ENCODE measurements around the gene MCM3AP.
"Not testable (repeated sequence)": the region's sequence is repeated elsewhere in the genome, so short reads cannot be mapped to it uniquely, and the experiment has no call there.

The MCM3AP gene

DNA sequence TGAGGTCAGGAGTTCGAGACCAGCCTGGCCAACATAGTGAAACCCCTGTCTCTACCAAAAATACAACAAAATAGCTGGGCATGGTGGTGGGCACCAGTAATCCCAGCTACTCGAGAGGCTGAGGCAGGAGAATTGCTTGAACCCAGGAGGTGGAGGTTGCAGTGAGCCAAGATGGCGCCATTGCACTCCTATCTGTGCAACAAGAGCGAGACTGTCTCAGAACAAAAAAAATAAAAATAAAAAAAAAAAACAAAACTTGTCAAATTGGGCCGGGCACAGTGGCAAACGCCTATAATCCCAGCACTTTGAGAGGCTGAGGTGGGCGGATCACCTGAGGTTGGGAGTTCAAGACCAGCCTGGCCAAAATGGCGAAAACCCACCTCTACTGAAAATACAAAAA lies 24.8 kb upstream of the MCM3AP start:
- not testable (repeated sequence) for DNase-seq

DNA sequence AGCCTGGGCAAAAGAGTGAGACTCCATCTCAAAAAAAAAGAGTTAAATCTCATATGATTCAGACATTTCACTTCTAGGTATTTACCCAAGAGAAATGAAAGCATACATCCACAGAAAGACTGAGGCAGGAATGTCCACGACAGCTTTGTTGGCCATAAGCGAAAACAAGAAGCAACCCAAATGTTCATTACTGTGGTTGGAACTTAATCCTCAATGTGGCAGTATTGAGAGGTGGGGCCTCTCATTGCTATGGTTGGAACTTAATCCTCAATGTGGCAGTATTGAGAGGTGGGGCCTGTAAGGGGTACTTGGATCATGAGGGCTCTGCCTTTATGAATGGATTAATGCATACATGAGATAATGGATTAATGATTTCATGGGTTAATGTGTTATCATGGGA lies 23.0 kb upstream of the MCM3AP start:
- DNase-seq, result no peak

DNA sequence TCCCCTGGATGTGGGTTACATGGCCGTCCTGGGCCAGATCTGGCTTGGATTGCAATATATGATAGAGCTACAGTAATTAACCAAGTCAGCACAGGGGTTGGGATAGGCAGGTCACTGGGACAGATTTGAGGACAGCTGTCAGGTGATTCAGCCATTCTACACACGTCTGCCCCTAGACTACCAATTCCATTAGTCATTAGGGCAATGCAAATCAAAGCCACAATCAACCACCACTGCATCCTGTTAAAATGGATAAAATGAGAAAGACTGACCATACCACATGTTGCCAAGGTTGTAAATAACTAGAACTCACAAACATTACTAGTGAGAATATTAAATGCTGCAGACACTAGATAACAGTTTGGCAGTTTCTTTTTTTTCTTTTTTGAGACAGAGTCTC lies 22.2 kb upstream of the MCM3AP start:
- no peak for DNase-seq

DNA sequence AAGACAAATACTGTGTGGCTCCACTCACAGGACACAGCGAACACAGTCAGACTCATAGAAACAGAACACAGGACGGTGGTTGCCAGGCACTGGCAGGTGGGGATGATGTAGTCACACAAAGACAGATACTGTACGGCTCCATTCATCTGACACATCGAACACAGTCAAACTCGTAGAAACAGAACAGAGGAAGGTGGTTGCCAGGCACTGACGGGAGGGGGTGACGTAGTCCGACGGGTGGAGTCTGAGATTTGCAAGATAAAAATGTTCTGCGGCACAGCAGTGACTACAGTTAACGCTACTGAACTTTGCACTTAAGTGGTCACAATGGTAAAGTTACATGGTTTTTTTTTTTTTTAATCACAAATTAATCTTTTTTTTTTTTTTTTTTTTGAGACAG lies 19.5 kb upstream of the MCM3AP start:
- DNase-seq, result no peak

DNA sequence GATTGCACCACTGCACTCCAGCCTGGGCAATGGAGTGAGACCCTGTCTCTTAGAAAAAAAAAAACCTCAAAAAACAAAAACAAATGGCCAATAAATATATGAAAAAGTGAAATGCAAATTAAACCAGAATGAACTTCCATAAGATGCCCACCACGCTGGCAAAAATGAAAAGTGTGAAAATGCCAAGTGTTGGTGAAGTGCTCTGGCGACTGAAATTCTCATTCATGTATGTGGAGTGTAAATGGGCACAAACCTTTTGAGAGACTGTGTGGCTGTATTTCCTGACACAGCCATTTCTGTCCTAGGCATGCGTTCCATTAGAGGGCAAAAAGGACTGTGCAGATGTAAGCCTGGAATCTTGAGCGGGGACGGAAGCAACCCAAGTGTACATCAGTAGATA lies 19.0 kb upstream of the MCM3AP start:
- DNase-seq, result no peak

DNA sequence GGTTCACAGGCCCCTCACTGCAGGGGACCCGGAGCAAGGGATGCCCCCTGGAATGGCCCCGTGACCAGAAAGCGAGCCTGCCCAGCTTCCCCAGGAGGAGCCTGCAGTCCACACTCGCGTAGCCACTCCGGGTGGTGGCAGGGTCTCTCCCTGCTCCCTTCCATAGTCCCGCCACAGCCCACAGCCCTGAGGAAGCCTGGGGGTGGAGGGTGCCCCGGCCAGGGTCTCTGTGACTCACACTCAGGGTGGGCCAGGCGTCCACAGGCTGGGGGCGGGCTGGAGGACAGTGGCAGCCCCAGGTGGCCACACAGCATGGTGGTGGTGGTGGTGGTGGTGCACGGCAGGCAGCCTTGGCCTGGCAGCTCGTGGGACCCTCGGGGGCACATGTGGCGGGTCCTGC lies 16.3 kb upstream of the MCM3AP start:
- DNase-seq, result no peak

DNA sequence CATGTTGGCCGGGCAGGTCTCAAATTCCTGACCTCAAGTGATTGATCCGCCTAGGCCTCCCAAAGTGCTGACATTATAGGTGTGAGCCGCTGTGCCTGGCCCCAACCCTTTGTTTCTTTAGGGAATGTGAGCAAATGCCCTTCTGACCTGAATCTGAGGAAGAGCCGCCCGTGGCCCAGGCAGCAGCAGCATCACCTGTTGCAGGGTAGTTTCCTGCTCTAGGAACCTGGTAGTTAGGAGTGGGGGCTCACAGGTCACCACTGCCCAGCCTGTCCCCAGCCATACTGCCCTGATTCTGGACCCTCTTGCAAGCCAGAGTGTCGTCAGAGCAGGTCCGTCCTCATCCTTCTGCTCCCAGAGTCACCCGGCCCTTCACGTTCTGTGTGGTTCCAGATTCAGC lies 13.8 kb upstream of the MCM3AP start:
- DNase-seq, result no peak

DNA sequence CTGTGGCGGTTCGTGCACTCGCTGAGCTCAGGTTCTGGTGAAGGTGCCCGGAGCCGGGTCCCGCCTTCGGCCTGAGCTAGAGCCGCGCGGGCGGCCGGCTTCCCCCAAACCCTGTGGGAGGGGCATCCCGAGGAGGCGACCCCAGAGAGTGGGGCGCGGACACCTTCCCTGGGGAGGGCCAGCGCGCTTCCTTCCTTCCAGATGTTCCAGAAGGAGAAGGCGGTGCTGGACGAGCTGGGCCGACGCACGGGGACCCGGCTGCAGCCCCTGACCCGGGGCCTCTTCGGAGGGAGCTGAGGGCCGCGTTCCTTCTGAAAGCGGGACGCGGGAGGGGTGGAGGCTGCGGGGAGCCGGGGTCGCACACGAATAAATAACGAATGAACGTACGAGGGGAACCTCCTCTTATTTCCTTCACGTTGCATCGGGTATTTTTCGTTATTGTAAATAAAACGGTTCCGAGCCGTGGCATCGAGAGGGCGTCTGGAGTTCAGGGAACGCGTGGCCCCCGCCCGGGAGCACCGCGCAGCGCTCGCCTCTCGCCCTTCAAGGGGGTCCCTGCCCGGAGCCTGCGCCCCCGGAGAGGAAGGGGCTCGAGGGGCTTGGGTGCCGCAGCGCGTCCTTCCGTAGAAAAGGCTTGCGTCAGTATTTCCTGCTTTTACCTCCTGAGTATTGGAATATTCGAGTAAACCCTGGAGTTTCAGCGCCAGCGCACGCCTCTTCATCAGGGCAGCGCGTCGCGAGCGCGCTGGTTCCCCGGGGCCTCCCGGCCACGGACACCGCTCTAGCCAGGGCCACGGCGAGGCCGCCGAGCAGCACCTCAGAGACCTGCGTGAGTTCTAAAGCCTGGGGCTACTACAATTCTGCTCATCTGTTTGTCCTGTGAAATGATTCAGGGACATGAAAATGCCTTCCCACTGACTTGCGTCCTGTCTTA lies 12.2 kb upstream of the MCM3AP start:
- DNase-seq, result no peak

DNA sequence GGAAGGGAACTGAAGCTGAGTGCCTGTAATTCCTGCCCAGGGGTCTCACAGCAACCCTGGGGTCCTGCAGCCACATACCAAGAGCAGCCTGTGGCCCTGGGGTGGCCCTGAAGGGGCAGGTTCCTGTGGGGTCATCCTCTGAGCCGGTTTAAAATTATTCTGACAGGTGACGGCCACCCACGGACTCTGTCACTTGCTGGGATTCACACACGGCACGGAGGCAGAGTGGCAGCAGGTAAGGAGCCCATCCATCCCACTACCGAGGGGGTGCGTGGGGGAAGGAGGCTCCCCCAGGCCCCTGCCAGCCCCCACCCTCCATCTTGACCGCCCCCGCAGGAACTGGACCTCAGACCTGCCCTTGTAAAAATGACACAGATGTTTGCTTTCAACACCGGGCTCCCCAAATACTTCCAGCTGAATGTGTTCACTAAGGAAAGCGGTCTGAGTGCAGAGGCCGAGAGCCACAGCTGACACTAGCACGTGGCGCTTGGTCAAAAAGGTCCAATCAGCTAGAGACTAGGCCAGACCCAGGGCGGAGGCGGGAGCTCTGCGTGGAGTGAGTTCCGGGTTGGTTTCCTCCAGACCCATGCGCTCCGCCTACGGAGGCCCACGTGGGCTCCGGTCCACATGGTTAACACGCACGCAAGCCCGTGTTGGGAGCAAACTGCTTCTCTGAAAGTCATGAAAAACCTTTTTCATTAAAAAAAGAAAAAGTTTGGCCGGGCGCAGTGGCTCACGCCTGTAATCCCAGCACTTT lies 10.8 kb upstream of the MCM3AP start:
- DNase-seq, result peak; percentile 37

DNA sequence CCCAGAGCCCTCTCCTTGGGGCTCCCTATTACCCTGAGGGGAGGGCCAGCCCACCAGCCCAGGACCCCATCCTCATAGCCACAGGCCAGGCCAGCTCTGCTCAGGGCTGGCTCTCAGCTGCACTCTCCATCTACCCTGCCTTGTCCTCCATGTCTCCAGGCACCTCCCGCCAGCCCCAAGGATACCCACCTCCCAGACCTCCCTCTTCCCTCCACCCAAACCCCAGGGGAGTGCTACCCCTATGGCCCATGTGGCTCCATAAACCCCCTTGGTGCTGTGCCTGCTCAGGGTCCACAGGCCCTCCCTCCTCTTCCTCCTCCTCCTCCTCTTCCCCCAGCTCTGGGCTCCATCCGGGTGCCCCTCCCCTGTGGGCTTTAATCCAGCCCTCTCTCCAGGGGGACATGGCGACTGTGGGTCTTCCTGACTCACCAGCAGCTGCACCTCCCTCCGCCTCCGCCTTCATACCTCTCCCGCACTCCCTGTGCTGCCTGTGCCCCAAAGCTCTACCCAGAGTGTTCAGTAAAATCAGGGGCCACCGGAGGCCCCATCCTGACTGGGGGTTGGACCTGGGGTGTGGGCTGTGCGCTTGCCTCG lies 9.9 kb upstream of the MCM3AP start:
- DNase-seq, result no peak

DNA sequence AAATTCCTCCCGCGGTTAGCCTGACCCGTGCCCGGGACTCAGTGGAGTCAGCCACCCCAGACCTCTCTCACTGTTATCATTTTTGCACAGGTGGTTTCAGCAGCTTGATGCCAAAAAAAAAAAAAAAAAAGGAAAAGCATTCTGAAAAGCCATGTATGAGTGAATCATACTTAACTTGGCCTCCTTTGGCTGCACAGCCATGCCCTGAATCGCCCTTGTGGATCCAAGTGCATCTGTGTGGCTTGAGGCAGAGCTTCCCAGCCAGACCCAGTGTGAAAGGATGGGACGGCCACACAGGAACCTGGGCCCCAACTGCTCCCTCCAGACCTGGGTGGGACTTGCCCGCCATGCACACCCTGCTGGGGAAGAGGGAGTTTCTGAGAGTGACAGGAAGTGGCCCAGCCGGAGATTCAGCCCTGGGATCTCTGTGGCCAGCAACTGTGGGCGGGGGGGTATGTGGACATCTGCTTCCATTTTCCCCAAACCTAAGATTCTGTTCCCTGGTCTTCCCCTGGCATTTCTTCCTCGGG lies 9.3 kb upstream of the MCM3AP start:
- no peak for DNase-seq

DNA sequence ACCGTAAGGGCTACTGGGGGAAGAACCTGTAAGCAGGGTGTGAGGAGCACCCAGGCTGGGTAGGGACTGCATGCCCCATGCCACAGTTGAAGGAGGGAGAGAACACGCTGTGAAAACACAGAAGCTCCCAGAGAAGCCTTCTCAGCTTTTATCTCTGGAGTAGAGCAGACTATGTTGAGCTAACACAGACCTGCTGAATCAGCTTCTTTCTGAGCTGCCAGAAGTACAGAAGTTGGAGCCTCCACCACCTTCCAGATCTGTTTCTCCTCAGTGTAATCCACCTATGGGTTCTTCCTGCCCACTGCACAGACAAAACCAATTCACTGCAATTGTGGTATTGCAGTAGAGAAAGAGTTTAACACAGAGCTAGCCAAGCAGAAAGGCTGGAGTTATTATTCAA lies 6.2 kb upstream of the MCM3AP start:
- DNase-seq, result no peak

DNA sequence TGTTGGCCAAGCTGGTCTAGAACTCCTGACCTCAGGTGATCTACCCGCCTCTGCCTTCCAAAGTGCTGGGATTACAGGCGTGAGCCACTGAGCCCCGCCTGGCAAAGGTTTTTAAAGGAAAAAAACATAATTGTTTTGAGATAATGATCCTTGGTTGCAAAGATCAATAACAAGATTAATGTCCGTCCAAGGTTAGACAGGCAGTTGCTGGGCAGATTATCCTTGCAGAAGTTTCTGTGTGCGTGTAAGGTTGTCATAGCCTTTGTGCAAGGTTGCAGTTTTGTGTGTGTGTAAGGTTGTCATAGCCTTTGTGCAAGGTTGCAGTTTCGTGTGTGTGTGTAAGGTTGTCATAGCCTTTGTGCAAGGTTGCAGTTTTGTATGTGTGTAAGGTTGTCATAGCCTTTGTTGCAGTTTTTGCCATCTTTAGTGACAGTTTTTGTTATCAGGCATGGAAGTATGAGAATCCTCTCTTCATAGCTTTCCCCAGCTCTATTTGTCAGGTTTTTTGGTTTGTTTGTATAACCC lies 4.3 kb upstream of the MCM3AP start:
- no peak for DNase-seq

DNA sequence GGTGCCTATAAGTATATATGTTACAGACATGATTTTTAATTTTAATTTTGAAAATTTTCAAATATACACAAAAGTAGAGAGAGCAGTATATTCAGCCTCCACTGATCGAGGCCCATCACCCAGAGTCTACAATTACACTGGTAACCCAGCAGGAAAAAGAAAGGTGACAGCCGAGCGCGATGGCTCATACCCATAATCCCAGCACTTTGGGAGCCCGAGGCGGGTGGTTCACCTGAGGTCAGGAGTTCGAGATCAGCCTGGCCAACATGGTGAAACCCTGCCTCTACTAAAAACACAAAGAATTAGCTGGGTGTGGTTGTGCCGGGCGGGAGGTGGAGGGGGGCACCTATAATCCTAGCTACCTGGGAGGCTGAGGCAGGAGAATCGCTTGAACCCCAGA lies 2.1 kb upstream of the MCM3AP start:
- DNase-seq, result no peak

DNA sequence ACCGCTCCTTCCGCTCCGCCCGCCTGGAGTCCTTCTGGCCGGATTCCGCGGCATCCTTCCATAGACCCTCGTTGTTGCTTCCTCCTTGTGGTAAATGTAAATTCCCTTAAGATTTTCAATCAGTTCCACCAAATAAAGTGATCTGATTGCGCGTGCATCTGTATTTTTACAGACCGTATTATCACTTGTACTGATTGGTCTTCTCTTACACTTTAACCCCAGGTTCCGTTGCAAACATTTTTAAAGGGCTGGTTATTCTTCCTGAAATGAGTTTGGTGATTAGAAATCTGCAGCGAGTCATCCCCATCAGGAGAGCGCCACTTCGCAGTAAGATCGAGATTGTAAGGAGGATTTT lies 1.2 kb upstream of the MCM3AP start:
- no peak for DNase-seq

DNA sequence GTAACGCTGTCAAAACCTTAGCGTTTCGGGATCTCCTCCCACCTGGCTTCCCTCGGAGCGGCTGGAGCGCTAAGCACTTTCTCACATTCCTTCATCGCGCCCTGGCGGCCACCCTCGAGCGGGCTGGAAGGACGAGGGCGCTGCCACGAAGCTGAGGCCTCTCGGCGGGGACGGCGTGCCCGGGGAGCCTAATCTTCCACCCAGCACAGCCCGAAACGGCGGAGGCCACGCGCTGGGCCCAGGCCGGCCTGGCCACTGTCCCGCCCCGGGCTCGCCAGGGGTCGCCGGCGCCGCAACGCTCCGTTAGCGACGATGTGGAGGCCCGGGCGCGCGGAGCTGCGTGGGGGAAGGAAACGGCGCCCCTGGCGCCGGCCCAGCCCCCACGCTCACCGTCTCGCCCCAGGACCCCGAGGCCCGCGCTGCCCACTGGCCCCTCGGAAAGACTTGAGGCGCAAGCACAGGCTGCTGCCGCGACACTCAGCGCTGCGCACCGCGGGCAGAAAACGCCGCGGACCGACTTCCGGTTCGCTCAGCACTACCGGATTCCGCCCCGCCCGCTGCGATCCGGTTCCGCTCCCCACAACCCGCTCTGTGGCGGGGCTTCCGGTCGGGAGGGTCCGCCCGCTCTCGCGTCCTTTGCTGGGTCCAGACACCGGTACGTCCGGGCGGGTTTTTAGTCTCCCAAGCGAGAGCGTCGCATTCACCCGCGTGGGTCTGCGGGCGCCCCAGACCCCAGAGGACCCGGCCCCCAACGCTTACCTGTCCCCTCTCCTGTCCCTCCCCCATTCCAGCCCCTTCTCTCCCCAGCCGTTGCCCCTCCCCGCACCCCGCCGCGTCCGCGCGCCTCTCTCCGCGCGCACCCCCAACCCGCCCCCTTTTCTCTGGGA lies 593 bp upstream of the MCM3AP start, which contains the start of gene YBEY:
Gene YBEY (plus strand): TSS at position 582 of the 887 bp plus-strand sequence. CDS start 572 bp downstream, outside the sequence.
- DNase-seq, result peak; percentile 77

DNA sequence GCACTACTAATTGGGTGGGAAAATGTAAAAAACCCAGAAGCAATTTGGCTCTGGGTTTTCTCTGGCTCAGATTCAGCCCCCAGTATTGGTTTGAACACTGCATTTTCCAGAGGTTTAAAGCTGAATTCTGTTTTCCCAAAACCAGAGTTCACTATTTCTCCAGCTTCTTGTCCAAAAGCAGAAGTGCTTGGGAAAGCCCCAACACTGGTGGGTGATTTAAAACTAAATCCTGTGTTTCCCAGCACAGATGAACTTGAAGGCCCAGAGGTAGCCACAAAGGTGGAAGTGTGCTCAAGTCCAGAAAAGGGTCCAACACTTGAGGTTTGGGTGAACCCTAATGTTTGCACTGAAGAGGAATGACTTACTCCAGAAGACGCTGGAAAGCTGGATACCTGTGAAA lies 678 bp downstream of the MCM3AP start:
- DNase-seq, result no peak

DNA sequence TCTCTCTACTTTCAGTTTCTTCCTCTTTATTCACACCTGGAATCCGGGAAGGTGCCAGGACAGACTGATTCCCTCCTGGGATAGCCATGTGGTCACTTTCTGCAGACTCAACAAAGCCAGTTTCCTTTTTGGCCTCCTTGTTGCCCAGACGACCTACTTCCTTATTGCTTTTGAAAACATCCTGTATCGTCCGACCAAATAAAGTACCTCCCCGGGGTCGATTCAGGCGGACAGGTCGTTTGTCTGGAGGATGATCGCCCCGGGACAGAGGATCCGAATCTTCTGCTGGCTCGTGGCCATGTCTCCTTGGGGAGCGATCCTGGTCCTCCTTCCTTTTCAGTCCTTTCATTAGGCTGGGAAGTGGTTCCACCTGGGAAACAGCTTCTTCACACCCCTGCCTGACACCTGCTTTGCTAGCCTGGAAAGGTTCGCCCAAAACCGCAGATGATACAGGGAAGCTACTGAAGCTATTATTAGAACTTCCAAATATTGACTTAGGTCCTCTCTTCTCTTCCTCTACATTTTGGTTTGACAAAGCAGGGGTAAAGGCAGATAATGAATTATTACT lies 1.2 kb downstream of the MCM3AP start:
- DNase-seq, result no peak

DNA sequence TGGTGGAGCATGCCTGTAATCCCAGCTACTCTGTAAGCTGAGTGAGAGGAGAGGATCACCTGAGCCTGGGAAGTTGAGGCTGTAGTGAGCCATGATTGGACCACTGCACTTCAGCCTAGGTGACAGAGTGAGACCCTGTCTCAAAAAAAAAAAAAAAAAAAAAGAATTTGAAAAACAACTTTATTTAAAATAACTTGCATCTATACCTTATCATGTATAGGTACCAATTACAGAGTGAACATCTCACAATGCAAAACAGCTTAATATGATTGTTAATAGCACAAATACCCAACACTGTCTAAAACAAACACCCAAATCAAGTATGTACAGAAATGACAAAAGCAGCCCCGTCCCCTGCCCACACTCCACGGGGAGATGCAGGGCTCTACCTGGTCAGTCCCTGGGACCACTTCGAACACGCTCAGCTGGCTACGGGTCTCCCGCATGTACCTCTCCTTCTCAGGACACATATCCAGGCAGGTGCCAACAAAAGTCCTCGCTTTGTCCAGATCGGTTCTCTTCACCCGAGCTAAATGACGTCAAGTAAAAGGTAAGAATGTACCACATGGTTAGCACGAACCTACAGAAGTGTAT lies 10.5 kb downstream of the MCM3AP start:
- no peak for DNase-seq

DNA sequence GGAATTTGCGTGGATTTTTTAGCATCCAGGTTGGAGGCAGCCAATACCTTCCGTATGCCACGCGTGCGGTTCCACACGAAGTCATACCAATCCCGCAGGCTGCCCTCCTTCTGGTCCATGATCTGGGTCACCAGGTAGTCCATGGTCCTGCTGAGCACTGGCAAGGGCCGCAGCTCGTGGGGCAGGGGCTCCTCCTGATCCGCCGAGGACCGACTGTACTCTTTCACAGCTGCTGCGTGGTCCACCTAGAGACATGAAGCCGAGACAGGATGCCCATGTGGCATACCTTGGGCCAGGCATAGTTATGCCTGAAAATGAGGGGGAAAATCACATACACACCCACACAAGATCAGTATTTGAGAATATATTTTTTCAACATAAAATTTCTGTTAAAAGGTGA lies 12.1 kb downstream of the MCM3AP start:
- no peak for DNase-seq

DNA sequence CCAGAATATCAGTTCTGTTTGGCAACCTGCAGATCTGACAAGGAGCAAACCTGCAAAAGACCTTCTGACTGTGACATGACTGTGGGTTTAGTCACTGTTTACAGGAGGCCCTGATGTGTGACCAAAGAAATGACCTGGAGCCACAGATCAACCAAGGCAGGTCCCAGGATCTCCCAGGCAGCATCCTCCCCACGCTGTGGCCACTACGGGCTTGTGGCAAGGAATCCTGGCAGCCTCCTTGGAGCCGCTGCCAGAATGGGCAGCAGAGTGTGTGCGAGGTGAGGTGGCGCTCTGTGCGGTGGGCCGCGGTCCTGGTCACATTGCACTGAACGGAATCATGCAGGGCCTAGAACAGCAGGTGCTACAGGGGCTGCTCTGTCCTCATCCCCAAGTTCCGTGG lies 15.9 kb downstream of the MCM3AP start:
- DNase-seq, result no peak

DNA sequence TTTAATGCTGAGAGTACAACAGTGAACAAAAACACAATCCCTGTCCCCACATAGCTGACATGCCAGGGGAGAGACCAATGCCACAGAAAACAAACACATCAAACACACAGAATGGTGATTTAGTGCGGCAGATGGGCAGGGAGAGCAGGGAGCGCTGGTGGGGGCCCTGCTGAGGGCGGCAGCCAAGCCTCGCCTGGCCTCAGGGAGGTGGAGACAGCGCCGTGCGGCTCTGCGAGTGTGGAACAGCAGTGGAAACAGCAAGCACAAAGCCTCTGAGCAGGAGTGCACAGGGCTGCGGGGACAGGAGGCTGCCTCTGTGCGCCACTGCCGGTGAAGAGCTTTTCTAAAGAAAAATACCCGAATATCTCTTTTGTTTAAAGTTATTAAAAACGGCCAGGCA lies 17.0 kb downstream of the MCM3AP start:
- no peak for DNase-seq

Measured in activated T-cell treated with anti-CD3 and anti-CD28 coated beads for 4 hours (primary cell).